ENCODE results near the gene DESI2. TPM values are rescaled to one million over a fixed set of nuclear protein-coding genes. Genes with fewer than 3 reads are reported as not detected.
"Not testable (repeated sequence)": the region's sequence is repeated elsewhere in the genome, so short reads cannot be mapped to it uniquely, and the experiment has no call there.

The DESI2 gene
- total RNA-seq, 4 donors from 2014 or later: 22.8 to 33.0 (median 25.3) TPM

GRCh38 chr1:244655186-244655585, 2.3 kb downstream of the DESI2 start:
- H3K9me3 ChIP-seq: no peaks in the 10 kb centered on the region
- no peaks in the 10 kb centered on the region for H3K36me3 ChIP-seq
- intact Hi-C loops (cut with DNase I; ENCODE audit: low total_unique reads) (loop anchor here (10.0 kb wide), 1 partner anchor 1400 kb away; the partner anchor contains the start of genes CEP170 and SDCCAG8), in situ Hi-C loops (cut with MboI; ENCODE audit: low sequenced_read_pairs in 4 of 4) (loop anchor here in 2 of 4 donors (10.0 to 25.0 kb wide), 3 partner anchors 193 to 310 kb away; partner anchors contain the start of genes ADSS2 (in 2 of the 2) and CATSPERE (in 1 of the 2))
- TF ChIP-seq POLR2A (IDR thresholded peaks at IDR 0.05) (no peak), CTCF (IDR thresholded peaks at IDR 0.05 in 4 of 5, conservative IDR thresholded peaks at IDR 0.05 in 1 of 5) (no peak)
- ATAC-seq (no peak), DNase-seq (no peak)
- H3K27ac ChIP-seq: peak overlapping the region in 3 of 4 donors; percentile 92 to 98 (median 93)
- peak overlapping the region in 1 of 4 donors; percentile 86 for H3K4me3 ChIP-seq
- H3K27me3 ChIP-seq: no peaks in the 10 kb centered on the region
- H3K4me1 ChIP-seq: peaks cover 30 to 59% of the 10 kb centered on the region in 2 donors

GRCh38 chr1:244657421-244657820, 4.5 kb downstream of the DESI2 start:
- H3K4me3 ChIP-seq: no peak overlapping the region
- TF ChIP-seq CTCF (IDR thresholded peaks at IDR 0.05 in 4 of 5, conservative IDR thresholded peaks at IDR 0.05 in 1 of 5) (no peak), POLR2A (IDR thresholded peaks at IDR 0.05) (no peak)
- no peak for ATAC-seq
- no peak for DNase-seq
- H3K27me3 ChIP-seq: no peaks in the 10 kb centered on the region
- peak overlapping the region in 2 of 4 donors; percentile 19 to 27 for H3K27ac ChIP-seq
- H3K9me3 ChIP-seq: no peaks in the 10 kb centered on the region
- no peaks in the 10 kb centered on the region for H3K36me3 ChIP-seq
- H3K4me1 ChIP-seq: peaks cover 30 to 54% of the 10 kb centered on the region in 2 donors
- in situ Hi-C loops (cut with MboI; ENCODE audit: low sequenced_read_pairs in 4 of 4): loop anchor here in 2 of 4 donors (10.0 to 25.0 kb wide), 3 partner anchors 195 to 307 kb away; partner anchors contain the start of genes ADSS2 (in 2 of the 2) and CATSPERE (in 1 of the 2)
- intact Hi-C loops (cut with DNase I; ENCODE audit: low total_unique reads): loop anchor here (10.0 kb wide), 1 partner anchor 1403 kb away; the partner anchor contains the start of genes CEP170 and SDCCAG8

- intact Hi-C loops (cut with DNase I; ENCODE audit: low total_unique reads): loop anchor here (10.0 kb wide), 1 partner anchor 1405 kb away; the partner anchor contains the start of genes CEP170 and SDCCAG8
- TF ChIP-seq CTCF (IDR thresholded peaks at IDR 0.05 in 4 of 5, conservative IDR thresholded peaks at IDR 0.05 in 1 of 5): no peak
- no peaks in the 10 kb centered on the region for H3K36me3 ChIP-seq
- no peak for DNase-seq
- ATAC-seq: no peak
- no peaks in the 10 kb centered on the region for H3K27me3 ChIP-seq
- no peak overlapping the region for H3K27ac ChIP-seq
- H3K9me3 ChIP-seq: no peaks in the 10 kb centered on the region
- in situ Hi-C loops (cut with MboI; ENCODE audit: low sequenced_read_pairs in 4 of 4): loop anchor here in 2 of 4 donors (10.0 to 25.0 kb wide), 3 partner anchors 197 to 305 kb away; partner anchors contain the start of genes ADSS2 (in 2 of the 2) and CATSPERE (in 1 of the 2)
- no peak overlapping the region for H3K4me3 ChIP-seq
- peaks cover 32 to 53% of the 10 kb centered on the region in 2 donors for H3K4me1 ChIP-seq
These were observed 6.8 kb downstream of the DESI2 start for GRCh38 chr1:244659694-244660093.

GRCh38 chr1:244660595-244660994, 7.7 kb downstream of the DESI2 start:
- ATAC-seq: no peak
- H3K4me1 ChIP-seq: peaks cover 32 to 54% of the 10 kb centered on the region in 2 donors

GRCh38 chr1:244661569-244662312, 8.8 kb downstream of the DESI2 start:
- H3K27ac ChIP-seq; H3K36me3 ChIP-seq; intact Hi-C loops (cut with DNase I; ENCODE audit: low total_unique reads); H3K9me3 ChIP-seq; ATAC-seq; DNase-seq; H3K27me3 ChIP-seq; H3K4me3 ChIP-seq: not testable (repeated sequence)
- H3K4me1 ChIP-seq: peaks cover 33 to 54% of the 10 kb centered on the region in 2 donors
- in situ Hi-C loops (cut with MboI; ENCODE audit: low sequenced_read_pairs in 4 of 4): loop anchor here in 1 of 4 donors (25.0 kb wide), 1 partner anchor 199 kb away; the partner anchor contains the start of genes ADSS2 and CATSPERE

More at GRCh38 chr1:244660595-244660994, 7.7 kb downstream of the DESI2 start:
- TF ChIP-seq POLR2A (IDR thresholded peaks at IDR 0.05) (no peak), CTCF (IDR thresholded peaks at IDR 0.05 in 4 of 5, conservative IDR thresholded peaks at IDR 0.05 in 1 of 5) (no peak)
- no peaks in the 10 kb centered on the region for H3K27me3 ChIP-seq
- no peaks in the 10 kb centered on the region for H3K36me3 ChIP-seq
- no peaks in the 10 kb centered on the region for H3K9me3 ChIP-seq
- H3K4me3 ChIP-seq: no peak overlapping the region
- intact Hi-C loops (cut with DNase I; ENCODE audit: low total_unique reads) (no loop called here), in situ Hi-C loops (cut with MboI; ENCODE audit: low sequenced_read_pairs in 4 of 4) (loop anchor here in 1 of 4 donors (25.0 kb wide), 1 partner anchor 198 kb away; the partner anchor contains the start of genes ADSS2 and CATSPERE)
- no peak for DNase-seq
- H3K27ac ChIP-seq: no peak overlapping the region
